ENCODE measurements around the gene CYTH3. TPM values are rescaled to one million over a fixed set of nuclear protein-coding genes. Genes with fewer than 3 reads are reported as not detected.
"Not testable (repeated sequence)": the region's sequence is repeated elsewhere in the genome, so short reads cannot be mapped to it uniquely, and the experiment has no call there.

CYTH3 gene
- total and polyA plus RNA-seq, 3 donors from 2014 or later = 49.3 to 82.2 (median 65.5) TPM

DNA sequence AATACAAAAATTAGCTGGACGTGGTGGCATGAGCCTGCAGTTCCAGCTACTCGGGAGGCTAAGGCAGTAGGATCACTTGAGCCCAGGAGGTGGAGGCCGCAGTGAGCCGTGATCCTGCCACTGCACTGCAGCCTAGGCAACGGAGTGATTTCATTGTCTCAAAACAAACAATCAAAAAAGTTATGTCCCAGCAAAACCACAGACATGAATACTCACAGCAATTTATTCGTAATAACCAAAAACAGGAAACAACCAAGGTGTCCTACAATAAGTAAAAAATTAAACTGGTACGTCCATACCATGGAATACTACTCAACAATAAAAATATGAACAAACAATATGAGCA, 11.6 kb upstream of the CYTH3 start:
- Histone ChIP-seq H3K36me3 (ENCODE audit: low read depth, missing control alignments) (no peaks in the 10 kb centered on the region), H3K27me3 (no peaks in the 10 kb centered on the region), H3K4me3 (no peak overlapping the region), H3K27ac (no peak overlapping the region), H3K4me1 (no peaks in the 10 kb centered on the region), H3K9me3 (no peaks in the 10 kb centered on the region)
- intact Hi-C loops (cut with DNase I; ENCODE audit: low total_unique reads) = no loop called here
- 93 to 94% methylated on average over 7 of the region's 7 CpGs for WGBS, 2 donors
- TF ChIP-seq CTCF (IDR thresholded peaks at IDR 0.05) (no peak), POLR2A (IDR thresholded peaks at IDR 0.05) (no peak)
- no peak for DNase-seq

DNA sequence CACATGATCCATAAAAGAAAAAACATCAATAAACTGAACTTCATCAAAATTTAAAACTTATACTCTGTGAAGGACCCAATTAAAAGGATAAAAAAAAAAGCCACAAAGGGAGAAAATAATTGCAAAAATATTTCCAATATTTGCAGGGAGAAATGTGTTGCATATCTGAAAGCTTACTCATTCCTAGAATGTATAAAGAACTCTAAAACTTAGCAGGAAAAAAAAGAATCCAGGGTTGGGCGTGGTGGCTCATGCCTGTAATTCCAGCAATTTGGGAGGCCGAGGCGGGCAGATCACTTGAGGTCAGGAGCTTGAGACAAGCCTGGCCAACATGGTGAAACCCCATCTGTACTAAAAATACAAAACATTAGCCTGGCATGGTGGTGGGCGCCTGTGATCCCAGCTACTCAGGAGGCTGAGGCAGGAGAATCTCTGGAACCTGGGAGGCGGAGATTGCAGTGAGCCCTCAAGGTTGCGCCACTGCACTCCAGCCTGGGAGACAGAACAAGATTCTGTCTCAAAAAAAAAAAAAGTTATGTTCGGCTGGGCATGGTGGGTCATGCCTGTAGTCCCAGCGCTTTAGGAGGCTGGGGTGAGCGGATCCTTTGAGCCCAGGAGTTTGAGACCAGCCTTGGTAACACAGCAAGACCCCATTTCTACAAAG, 11.1 kb upstream of the CYTH3 start:
- intact Hi-C loops (cut with DNase I; ENCODE audit: low total_unique reads); H3K27ac ChIP-seq; H3K9me3 ChIP-seq; H3K36me3 ChIP-seq (ENCODE audit: low read depth, missing control alignments); H3K27me3 ChIP-seq; DNase-seq; H3K4me3 ChIP-seq; H3K4me1 ChIP-seq: not testable (repeated sequence)
- 88 to 91% methylated on average over 9 of the region's 9 CpGs for WGBS, 2 donors

- no peaks in the 10 kb centered on the region for H3K4me1 ChIP-seq
- intact Hi-C loops (cut with DNase I; ENCODE audit: low total_unique reads) = no loop called here
- no peak overlapping the region for H3K27ac ChIP-seq
- DNase-seq = no peak
- TF ChIP-seq CTCF (IDR thresholded peaks at IDR 0.05) (no peak), POLR2A (IDR thresholded peaks at IDR 0.05) (no peak)
- no peaks in the 10 kb centered on the region for H3K9me3 ChIP-seq
- no peaks in the 10 kb centered on the region for H3K27me3 ChIP-seq
- no peaks in the 10 kb centered on the region for H3K36me3 ChIP-seq (ENCODE audit: low read depth, missing control alignments)
- WGBS, 2 donors = 91 to 100% methylated on average over 5 of the region's 5 CpGs
- no peak overlapping the region for H3K4me3 ChIP-seq
These were observed 7.5 kb upstream of the CYTH3 start for GRCh38 chr7:6279937-6280336.

- H3K9me3 ChIP-seq = no peaks in the 10 kb centered on the region
- no peaks in the 10 kb centered on the region for H3K4me1 ChIP-seq
- no peak overlapping the region for H3K4me3 ChIP-seq
- H3K36me3 ChIP-seq (ENCODE audit: low read depth, missing control alignments) = no peaks in the 10 kb centered on the region
- H3K27ac ChIP-seq = no peak overlapping the region
- DNase-seq = no peak
- intact Hi-C loops (cut with DNase I; ENCODE audit: low total_unique reads) = no loop called here
- WGBS, 2 donors = 49 to 57% methylated on average over 3 of the region's 3 CpGs
- H3K27me3 ChIP-seq = no peaks in the 10 kb centered on the region
- no peak for TF ChIP-seq CTCF (IDR thresholded peaks at IDR 0.05)
- TF ChIP-seq POLR2A (IDR thresholded peaks at IDR 0.05) = no peak
These were observed 6.9 kb upstream of the CYTH3 start for GRCh38 chr7:6279341-6279740.

GRCh38 chr7:6278749-6279310, 6.4 kb upstream of the CYTH3 start:
- no peaks in the 10 kb centered on the region for H3K4me1 ChIP-seq
- DNase-seq = no peak
- intact Hi-C loops (cut with DNase I; ENCODE audit: low total_unique reads) = no loop called here
- WGBS, 2 donors = 94 to 95% methylated on average over 9 of the region's 9 CpGs
- no peak for TF ChIP-seq CTCF (IDR thresholded peaks at IDR 0.05)
- TF ChIP-seq POLR2A (IDR thresholded peaks at IDR 0.05) = no peak
- no peaks in the 10 kb centered on the region for H3K9me3 ChIP-seq
- H3K27ac ChIP-seq = no peak overlapping the region
- H3K4me3 ChIP-seq = no peak overlapping the region
- H3K27me3 ChIP-seq = no peaks in the 10 kb centered on the region
- H3K36me3 ChIP-seq (ENCODE audit: low read depth, missing control alignments) = no peaks in the 10 kb centered on the region
